HG03558 (cell line): ENCODE results near the gene ZBTB12.
"Not testable (repeated sequence)": the region's sequence is repeated elsewhere in the genome, so short reads cannot be mapped to it uniquely, and the experiment has no call there.

Experiments
- ATAC-seq: cut with Tn5 transposase; IDR thresholded peaks from one replicate; pipeline ENCODE4 v1.9.1; 2021; ENCODE audit warnings: moderate number of reproducible peaks; ENCODE audit not compliant: unreplicated experiment; ENCODE audit errors: extremely low read depth

ZBTB12 gene

DNA sequence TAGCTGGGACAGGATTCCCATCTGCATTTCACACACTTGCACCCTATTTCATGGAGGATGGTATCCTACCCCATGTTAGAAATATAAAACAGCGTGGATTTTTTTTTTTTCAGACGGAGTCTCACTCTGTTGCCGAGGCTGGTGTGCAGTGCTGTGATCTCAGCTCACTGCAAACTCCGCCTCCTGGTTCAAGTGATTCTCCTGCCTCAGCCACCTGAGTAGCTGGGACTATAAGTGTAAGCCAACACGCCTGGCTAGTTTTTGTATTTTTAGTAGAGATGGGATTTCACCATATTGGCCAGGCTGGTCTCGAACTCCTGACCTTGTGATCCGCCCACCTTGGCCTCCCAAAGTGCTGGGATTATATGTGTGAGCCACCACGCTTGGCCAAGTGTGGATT is 44.1 kb downstream of the ZBTB12 start:
- not testable (repeated sequence) for ATAC-seq

DNA sequence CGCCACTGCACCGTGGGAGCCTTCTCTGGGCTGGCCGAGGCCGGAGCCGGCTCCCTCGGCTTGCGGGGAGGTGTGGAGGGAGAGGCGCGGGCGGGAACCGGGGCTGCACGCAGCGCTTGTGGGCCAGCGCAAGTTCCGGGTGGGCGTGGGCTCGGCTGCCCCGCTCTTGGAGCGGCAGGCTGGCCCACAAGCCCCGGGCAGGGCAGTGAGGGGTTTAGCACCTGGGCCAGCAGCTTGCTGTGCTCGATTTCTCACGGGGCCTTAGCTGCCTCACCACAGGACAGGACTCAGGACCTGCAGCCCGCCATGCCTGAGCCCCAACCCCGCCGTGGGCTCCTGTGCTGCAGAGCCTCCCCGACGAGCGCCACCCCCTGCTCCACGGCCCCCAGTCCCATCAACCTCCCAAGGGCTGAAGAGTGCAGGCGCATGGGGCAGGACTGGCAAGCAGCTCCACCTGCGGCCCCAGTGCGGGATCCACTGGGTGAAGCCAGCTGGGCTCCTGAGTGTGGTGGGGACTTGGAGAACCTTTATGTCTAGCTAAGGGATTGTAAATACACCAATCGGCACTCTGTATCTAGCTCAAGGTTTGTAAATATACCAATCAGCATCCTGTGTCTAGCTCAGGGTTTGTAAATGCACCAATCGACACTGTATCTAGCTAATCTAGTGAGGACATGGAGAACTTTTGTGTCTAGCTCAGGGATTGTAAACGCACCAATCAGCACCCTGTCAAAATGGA is 49.7 kb downstream of the ZBTB12 start:
- ATAC-seq = not testable (repeated sequence)

DNA sequence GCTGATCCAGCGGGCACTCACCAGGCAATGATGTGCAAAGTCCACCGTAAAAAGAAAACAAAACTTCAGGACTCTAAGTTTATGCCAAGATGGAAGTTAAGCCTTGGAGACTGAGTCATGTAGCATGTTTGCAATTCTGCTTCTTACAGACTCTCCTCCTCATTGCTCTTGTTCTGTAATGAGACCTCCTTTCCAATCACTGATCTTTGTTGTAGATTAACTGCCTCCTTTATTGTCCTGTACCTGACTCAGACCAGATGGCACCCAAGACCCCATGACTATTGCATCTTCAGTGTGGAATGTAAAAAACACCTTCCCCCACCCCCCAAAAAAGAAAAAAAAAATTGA is 50.4 kb downstream of the ZBTB12 start:
- no peak for ATAC-seq

DNA sequence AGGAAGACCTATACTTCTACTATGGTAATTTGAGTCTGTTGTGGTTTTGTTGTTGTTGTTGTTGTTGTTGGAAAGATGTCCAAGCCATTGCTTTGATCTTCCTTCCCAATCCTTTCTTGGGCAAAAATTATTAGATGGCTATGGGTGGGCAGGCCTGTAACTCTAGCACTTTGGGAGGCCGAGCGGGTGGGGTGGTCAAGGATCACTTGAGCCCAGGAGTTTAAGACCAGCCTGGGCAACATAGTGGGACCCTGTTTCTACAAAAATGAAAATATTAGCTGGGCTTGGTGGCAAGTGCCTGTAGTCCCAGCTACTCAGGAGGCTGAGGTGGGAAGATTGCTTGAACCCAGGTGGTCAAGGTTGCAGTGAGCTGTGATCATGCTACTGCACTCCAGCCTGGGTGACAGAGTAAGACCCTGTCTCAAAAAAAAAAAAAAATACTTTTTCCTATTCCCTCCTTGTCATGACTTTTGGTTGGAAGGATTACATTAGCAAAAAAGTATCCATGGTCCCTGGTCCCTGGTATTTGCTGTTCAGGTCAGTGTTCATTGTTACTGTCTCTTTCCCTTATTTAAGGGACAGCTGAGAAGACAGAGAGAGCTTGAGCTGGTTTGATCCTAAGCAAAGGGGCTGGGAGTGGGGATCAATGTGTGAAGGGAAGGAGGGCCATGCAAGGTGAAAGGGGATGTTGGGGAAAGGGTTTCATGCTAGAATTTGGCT is 51.0 kb downstream of the ZBTB12 start:
- ATAC-seq = no peak
